OCI-LY7 (cell line): ENCODE results near the gene PDHA1.

Experiments used
- CTCF ChIP-seq: fragments of 200-600 bp; sonication (generic); conservative IDR thresholded peaks from 2 replicates; pipeline ENCODE4 v1.5.1; 2014; ENCODE audit warnings: mild to moderate bottlenecking, antibody characterized with exemption, low read length, moderate library complexity, mixed read lengths
- EZH2phosphoT487 ChIP-seq: fragments of 200-600 bp; sonication (generic); IDR thresholded peaks from 2 replicates; pipeline ENCODE4 v1.6.1; 2018; ENCODE audit warnings: low read depth, borderline replicate concordance, mild to moderate bottlenecking, mixed run types, antibody characterized with exemption, low read length, moderate library complexity, mixed read lengths

GRCh38 chrX:19361701-19362100 is 18.0 kb downstream of the PDHA1 start:
- no peak for TF ChIP-seq CTCF
- TF ChIP-seq EZH2phosphoT487: no peak
